B cell (primary cell): ENCODE results near the gene ZNF521.

ENCODE experiments used
- CTCF ChIP-seq: fragments of 200-600 bp; IDR thresholded peaks from one replicate; pipeline ENCODE4 v1.8.0; 2022; ENCODE audit warnings: antibody characterized with exemption, mild to moderate bottlenecking
- EZH2 ChIP-seq: IDR thresholded peaks from 2 replicates; pipeline ENCODE4 v1.6.1; 2012; ENCODE audit warnings: borderline replicate concordance, low read depth, mild to moderate bottlenecking, moderate library complexity, low read length; ENCODE audit not compliant: insufficient read depth, poor library complexity, severe bottlenecking

GRCh38 chr18:25250474-25250851 is 101.5 kb downstream of the ZNF521 start:
- no peak for TF ChIP-seq CTCF
- TF ChIP-seq EZH2: no peak
